ENCODE results near the gene EXOC6B.

DNA sequence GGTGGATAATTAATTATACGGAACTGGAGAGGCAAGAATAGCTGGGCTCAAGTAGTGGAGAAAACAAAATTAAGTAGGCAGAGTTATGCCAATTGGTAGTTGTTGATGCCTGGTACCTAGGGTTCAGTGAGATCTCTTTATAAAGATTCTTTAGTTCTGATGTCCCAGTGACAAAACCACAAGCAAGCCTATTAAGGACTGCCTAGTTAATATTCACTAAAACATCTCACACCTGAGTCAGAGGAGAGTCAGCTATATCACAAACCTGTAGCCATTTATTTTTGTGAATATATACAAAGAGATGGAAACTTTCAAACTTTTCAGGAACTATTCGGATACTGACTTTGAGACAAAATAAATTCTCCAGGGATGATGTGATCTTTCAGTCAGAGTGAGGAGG, 464.3 kb downstream of the EXOC6B start:
- no peak for TF ChIP-seq POLR2A (IDR thresholded peaks at IDR 0.05)
- TF ChIP-seq, protein P1, sequence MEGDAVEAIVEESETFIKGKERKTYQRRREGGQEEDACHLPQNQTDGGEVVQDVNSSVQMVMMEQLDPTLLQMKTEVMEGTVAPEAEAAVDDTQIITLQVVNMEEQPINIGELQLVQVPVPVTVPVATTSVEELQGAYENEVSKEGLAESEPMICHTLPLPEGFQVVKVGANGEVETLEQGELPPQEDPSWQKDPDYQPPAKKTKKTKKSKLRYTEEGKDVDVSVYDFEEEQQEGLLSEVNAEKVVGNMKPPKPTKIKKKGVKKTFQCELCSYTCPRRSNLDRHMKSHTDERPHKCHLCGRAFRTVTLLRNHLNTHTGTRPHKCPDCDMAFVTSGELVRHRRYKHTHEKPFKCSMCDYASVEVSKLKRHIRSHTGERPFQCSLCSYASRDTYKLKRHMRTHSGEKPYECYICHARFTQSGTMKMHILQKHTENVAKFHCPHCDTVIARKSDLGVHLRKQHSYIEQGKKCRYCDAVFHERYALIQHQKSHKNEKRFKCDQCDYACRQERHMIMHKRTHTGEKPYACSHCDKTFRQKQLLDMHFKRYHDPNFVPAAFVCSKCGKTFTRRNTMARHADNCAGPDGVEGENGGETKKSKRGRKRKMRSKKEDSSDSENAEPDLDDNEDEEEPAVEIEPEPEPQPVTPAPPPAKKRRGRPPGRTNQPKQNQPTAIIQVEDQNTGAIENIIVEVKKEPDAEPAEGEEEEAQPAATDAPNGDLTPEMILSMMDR (IDR thresholded peaks at IDR 0.05) = no peak

Measured in heart left ventricle (tissue), 13 donors.